Measurements from ENCODE around the gene AOPEP.

- TF ChIP-seq CTCF (IDR thresholded peaks at IDR 0.05): no peak
- TF ChIP-seq POLR2A (IDR thresholded peaks at IDR 0.05): no peak
Observed at GRCh38 chr9:94967482-94967881, 241.0 kb downstream of the AOPEP start.

All from heart left ventricle (tissue), 13 donors.